GM13976 (cell line): Measurements from ENCODE around the gene LRRC51.
"Not testable (repeated sequence)": the region's sequence is repeated elsewhere in the genome, so short reads cannot be mapped to it uniquely, and the experiment has no call there.

Source experiments
- DNase-seq: peaks from one replicate; pipeline ENCODE4 v3.0.0; 2012; ENCODE audit warnings: low spot score
- CTCF ChIP-seq: IDR thresholded peaks from 2 replicates; pipeline ENCODE4 v1.5.1; 2012; ENCODE audit warnings: borderline replicate concordance, mild to moderate bottlenecking; ENCODE audit not compliant: insufficient read depth; ENCODE audit errors: extremely low read depth, missing control alignments, control extremely low read depth
- in situ Hi-C: fragments of 300-500 bp; cut with MboI; formaldehyde crosslinking; loops from one replicate; pipeline ENCODE4 v1.12.0; 2022; ENCODE audit warnings: low sequenced_read_pairs, mixed read lengths, inconsistent platforms; ENCODE audit not compliant: unreplicated experiment

Gene LRRC51

DNA sequence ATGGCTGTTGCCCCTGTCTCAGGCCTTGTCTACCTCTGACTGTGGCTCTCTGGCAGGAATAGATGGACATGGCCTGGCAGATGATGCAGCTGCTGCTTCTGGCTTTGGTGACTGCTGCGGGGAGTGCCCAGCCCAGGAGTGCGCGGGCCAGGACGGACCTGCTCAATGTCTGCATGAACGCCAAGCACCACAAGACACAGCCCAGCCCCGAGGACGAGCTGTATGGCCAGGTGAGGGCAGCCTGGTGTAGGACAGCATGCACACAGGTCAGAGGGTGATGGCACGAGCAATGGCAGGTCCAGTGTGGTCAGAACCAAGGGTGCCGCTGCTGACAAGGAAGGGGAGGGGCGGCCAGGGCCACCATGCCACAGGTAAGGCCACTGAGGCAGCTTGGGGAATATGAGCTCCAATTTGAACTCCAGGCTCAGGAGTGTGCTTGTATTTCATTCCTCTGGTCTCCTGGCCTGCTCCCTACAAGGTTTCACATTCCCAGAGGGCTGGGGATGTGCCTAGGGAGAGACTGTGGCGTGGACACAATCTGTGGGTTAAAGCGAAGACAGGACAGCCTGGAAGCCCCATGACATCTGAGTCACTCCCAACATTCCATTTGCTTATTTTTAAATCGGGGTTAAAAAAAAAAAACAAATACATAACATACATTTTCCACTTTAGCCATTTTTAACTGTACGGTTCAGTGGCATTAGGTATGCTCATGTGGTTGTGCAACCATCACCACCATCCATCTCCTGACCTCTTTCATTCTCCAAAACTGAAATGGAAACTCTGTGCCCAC is 55.4 kb downstream of the LRRC51 start:
- DNase-seq = no peak
- in situ Hi-C loops = no loop called here
- TF ChIP-seq CTCF = no peak

DNA sequence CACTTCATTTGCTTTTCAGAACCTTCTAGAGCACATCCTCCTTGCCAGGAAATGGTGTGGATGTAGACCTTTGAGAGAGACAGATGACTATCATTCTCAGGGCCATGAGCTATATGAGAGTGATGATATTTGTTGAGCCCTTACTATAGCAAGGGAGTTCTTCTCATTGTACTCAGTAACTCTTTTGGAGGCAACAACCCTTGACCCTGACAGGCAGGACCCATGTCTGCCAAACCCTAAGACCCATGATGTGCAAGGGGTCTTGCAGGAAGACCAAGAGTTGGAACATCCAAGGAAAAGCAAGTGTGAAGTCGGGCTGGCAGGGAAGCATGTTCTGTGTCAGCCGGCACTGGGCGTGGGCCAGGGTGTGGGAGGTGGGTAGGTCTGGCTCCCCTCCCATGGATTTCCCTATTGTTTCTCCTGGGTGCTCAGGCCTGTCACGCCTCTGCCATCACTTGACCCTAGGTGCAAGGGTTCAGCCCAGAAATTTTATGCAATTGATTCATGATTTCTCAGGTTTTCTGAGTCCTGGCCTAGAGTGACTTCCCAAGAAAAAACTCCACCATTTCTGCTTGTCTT is 56.1 kb downstream of the LRRC51 start:
- in situ Hi-C loops = no loop called here
- no peak for TF ChIP-seq CTCF
- no peak for DNase-seq

- in situ Hi-C loops = no loop called here
- TF ChIP-seq CTCF = no peak
Observed at GRCh38 chr11:72138821-72139390, 58.3 kb downstream of the LRRC51 start.

GRCh38 chr11:72139500-72139899 is 58.9 kb downstream of the LRRC51 start:
- in situ Hi-C loops = no loop called here
- no peak for DNase-seq
- no peak for TF ChIP-seq CTCF

More at GRCh38 chr11:72138821-72139390, 58.3 kb downstream of the LRRC51 start:
- no peak for DNase-seq

DNA sequence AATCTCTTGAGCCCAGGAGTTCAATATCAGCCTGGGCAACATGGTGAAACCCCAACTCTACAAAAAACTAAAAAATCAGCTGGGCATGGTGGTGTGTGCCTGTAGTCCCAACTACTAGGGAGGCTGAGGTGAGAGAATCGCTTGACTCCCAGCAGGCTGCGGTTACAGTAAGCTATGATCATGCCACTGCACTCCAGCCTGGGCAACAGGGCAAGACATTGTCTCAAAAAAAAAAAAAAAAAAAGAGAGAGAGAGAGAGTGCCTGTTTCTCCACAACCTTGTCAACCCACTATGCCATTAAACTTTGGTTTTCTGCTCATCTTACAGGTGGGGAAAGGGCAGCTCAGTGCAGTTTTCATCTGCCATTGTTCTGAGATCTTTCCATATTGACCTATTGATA is 60.0 kb downstream of the LRRC51 start:
- in situ Hi-C loops = no loop called here
- DNase-seq = no peak
- TF ChIP-seq CTCF = no peak

DNA sequence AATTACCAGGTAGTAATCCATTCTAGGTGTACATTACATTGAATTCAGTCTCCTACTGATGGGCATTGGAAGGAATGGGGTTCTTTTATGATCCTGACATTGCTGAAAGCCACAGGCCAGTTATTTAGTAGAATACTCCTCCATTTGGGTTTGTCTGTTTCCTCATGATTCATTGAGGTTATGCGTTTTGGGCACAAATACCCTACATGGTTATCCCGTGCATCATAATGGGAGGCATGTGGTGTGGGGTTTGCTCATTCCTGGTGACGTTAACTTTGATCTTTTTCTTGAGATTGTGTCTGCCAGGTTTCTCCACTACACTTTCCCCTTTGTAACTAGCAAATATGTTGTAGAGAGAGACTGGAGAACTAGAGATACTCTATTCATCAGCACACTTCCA is 60.4 kb downstream of the LRRC51 start:
- no peak for TF ChIP-seq CTCF
- in situ Hi-C loops = no loop called here
- no peak for DNase-seq

- in situ Hi-C loops, DNase-seq: not testable (repeated sequence)
Observed at GRCh38 chr11:72142086-72142485, 61.4 kb downstream of the LRRC51 start.

DNA sequence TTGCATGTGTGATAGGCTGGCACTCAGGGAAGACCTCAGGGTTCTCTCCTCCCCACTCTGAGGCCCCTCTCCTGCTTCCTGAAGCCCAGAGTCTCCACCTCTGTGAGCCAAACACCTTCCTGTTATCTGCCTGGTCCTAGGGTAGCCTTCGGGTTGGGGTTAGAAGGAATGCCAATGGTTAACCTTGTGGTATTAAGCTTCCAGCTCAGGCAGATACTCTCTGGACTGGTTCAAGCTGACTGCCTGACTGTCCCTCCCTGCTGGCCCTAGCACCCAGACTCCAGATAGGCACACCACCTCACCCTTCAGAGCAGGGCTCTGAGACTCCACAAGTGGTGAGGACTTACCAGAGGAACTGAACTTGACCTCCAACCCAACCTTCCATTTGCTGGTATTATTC is 61.9 kb downstream of the LRRC51 start:
- in situ Hi-C loops, DNase-seq: not testable (repeated sequence)
